T follicular helper cell (primary cell): ENCODE data around the gene NOTCH4.
"Not testable (repeated sequence)": the region's sequence is repeated elsewhere in the genome, so short reads cannot be mapped to it uniquely, and the experiment has no call there.

Experiments
- DNase-seq: peaks from one replicate; pipeline ENCODE4 v3.0.0-alpha.2; 2020; ENCODE audit warnings: low read depth

Gene NOTCH4

DNA sequence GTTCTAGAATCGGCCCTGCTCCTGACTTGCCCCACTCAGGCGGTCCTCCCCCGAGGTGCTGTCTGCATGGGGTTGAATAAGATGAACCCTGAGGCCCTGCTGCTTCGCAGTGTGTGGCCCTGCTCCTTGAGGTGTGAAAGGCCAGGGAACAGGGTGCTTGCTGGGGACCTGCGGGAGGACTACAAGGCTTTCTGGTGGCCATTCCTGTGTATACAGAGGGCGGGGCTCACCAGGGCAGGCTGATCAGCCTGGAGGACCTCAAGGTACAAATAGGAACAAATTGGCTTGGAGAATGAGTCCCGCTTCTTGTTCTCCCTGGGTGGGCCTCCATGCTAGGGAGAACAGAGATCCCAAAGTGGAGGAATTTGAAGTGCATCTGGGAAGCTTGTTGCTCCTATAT lies 5.7 kb downstream of the NOTCH4 start:
- no peak for DNase-seq

DNA sequence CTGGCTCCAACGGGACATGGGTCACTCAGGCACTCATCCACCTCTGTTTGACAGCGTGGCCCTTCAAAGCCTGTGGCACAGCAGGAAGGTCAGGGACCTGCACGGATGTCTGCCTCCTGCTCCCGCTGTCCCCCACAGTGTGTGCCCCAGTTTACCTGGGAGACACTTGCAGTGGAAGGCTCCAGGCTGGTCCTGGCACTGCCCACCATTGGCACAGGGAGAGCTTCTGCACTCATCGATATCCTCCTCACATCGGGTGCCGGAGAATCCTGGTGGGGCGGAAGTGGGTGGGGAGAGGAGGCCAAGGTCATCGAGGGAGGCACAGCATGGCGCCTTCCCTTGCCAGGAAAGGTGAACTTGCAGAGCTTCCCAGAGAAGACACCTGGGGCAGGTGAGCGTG lies 6.9 kb downstream of the NOTCH4 start:
- no peak for DNase-seq

DNA sequence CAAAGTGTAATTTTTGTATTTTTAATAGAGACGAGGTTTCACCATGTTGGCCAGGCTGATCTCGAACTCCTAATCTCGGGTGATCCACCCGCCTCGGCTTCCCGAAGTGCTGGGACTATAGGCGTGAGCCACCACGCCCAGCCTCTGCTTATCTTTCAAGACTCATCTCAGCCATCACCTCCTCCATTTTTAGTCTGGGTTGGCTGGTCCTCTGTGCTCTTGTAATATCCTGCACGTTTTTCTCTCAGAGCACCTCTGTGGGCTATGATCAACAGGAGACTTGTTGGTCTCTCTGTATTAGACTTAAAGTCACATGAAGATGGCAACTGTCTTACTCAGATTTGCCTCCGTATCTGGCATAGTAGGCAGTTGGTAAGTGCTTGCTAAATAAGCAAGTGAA lies 7.6 kb downstream of the NOTCH4 start:
- DNase-seq, result no peak

DNA sequence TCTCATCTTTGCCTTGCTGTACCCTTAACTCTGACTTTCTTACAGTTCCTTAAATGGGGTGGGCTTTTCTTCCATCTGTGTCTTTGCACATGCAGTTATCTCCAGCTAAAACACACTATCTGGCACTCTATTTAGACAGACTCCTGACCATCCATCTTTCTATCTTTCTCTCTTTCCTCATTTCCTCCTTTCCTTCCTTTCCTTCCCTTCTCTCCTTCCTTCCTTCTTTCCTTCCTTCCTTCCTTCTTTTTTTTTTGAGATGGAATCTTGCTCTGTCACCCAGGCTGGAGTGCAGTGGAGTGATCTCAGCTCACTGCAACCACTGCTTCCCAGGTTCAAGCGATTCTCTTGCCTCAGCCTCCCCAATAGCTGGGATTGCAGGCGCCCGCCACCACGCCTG lies 8.2 kb downstream of the NOTCH4 start:
- no peak for DNase-seq

DNA sequence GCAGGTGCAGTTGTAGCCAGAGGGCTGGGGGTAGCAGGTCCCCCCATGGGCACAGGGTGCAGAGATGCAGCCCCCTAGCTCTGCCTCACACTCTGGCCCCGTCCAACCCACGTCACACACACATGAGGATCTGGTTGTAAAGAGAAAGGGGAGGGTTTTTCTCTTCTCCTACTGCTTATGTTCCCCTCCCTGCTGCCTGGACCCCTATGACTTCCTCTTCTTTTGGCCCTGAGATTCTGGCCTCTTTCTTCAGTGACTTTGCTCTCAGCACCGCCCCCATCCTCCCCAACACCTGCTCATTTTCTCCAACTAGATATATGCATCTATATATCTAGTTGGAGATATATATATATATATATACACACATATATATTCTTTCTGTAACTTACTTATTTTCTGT lies 9.7 kb downstream of the NOTCH4 start:
- DNase-seq, result no peak

DNA sequence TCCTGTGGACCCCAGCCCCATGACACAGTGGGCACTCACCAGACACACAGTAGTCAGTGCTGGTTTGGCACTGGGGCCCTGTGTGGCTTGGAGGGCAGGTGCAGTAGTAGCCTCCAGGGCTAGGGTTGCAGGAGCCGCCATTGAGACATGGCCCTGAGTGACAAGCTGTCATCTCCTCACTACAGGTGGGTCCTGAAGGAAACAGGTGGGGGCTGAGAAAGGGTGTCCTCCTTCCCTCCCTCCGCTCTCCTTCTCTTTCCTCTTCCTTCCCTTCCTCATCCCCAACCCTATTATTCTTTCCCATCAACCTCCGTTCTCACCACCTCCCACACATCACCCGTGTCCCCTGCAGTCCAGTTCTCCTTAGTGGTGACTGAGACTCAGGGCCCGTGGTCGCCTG lies 10.2 kb downstream of the NOTCH4 start:
- no peak for DNase-seq

DNA sequence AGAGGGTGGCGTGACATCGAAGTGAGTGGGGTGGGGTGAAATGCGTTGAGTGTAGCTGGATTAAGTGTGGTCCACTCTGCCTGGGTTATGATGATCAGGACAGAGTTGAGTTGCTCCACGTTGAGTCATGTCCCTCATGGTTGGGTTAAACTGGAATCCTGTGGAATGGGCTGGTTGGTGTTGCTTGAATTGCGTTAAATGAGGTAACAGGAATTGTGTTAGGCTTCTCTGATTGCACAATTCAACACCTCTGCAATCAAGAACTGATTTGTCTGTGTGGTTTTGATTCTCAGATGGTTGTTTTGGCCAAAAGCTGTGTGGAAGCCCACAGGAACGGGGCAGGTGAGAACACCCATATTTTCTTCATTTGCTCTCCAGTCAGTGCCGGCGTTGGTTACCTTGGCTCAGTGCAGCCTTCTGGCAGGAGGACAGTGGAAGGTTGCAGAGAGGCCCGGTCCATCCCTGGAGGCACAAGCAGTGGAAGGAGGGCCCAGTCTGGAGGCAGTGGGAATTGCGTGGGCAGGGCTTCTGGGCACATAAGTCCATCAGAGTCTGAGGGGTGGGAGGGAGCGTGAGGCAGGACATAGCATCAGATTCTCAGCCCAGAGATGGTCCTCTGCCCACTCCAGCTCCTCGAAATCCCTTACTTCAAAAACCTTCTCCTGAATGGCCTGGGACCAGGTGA lies 11.6 kb downstream of the NOTCH4 start:
- DNase-seq, result no peak

DNA sequence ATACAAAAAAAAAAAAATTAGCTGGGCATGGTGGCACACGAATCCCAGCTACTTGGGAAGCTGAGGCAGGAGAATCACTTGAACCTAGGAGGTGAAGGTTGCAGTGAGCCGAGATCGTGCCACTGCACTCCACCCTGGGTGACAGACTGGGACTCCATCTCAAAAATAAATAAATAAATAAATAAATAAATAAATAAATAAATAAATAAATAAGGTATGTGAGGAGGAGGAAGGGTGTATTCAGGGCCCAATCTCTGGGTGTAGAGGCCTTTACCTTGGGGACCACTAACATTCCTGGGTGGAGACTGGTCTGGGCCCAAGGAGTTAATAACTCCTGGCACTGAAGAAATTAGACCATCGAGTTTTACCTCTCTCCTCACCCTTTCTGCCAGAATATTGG lies 12.4 kb downstream of the NOTCH4 start:
- not testable (repeated sequence) for DNase-seq

DNA sequence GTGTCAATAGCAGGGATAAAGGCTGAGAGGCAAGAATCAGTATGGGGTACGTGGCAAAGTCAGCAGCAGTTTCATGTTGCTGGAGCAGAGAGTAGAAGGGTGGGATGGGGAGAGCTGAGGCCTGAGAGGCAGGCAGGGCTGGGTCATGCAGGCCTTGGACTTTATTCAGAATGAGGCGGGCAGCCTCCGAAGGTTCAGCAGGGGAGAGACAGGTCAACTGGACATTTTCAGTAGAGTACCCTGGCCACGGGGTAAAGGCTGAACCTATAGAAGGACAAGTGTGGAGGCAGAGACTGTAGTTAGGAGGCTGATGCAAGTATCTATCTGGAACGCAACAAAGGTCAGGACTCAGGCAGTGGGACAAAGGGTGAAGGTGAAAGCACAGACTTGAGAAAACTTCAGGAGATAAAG lies 13.7 kb downstream of the NOTCH4 start:
- no peak for DNase-seq

DNA sequence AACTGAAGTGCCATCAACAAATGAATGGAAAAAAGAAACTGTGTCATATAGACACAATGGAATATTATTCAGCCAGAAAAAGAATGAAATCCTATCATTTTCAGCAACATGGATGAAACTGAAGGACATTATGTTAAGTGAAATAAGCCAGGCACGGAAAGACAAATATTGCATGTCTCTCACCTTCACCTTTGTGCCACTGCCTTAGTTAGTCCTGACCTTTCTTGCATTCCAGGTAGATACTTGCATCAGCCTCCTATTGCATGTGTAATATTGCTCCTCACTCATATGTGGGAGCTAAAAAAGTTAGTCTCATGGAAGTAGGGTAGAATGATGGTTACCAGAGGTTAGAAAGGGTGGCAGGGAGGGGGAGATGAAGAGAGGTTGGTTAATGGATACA lies 14.9 kb downstream of the NOTCH4 start:
- DNase-seq, result no peak

DNA sequence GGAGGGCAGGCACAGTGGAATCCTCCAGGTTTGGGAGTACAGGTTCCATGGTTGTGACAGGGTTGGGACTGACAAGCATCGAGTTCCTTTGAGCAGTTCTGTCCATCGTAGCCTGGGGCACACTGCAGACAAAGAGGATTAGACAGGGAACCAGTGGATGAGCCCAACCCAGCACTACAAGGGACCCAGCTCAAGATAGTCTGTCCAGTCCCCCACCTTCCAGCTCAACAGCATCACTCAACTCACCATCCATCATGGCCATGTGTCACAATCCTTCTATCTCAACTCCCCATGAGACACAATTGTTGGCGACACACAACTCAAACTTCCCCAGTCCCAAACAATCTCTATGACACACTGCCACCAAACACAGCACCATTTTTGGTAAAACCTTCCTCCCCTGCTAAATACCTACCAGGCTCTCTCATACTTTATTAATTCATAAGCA lies 19.6 kb downstream of the NOTCH4 start:
- no peak for DNase-seq

DNA sequence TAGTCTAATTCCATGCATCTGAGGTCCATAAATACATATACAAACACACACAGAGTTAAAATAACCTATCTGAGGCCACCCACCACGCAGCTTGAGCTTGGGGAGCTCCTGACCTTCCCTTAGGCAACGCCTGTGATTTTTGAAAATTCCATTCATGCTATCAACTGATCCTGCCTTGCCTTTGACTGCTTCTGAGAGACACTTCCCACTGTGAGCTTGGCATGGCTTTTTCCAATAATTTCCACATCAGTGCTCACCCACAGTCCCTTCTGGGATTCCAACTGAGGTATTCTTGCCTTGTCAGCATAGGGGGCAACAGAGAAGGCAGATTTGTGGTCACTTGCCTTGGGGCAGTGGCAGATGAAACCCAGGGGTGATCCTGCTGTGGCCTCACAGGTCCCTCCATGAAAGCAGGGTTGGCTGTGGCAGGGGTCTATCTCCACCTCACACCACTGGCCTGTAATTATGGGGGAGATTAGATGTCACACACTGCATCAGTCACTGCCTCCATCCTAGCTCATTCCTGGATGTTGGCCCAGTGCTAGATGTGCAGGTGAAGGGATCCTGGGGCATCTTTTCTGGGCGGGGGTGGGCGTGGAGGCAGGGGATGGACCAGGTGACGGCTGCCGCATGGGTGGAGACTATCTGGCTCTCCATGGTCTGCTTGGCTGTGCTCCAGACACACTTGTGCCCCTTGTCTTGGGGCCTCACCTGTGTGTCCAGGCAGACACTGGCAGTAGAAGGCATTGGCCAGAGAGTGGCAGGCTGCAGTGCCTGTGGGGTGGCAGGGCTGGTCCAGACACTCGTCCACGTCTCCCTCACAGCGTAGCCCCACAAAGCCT lies 20.2 kb downstream of the NOTCH4 start:
- DNase-seq, result no peak

DNA sequence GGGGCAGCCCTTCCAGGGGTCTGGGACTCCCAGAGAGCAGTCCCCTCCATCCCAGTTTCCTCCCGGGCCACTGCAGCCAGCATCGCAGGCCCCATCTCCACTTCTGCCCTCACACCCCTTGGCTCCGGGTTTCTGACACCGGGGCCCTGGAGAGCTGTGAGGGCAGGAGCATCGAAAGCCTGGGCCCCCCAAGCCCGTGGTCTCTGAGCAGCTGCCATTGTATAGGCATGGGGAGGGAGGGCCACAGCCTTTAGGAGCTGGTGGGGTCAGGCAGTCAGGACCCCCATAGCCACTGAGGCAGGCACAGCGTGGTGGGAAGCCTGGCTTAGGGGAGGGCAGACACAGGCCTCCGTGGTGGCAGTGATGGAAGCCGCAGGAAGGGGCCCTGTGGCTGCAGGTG lies 21.7 kb downstream of the NOTCH4 start:
- DNase-seq, result no peak

DNA sequence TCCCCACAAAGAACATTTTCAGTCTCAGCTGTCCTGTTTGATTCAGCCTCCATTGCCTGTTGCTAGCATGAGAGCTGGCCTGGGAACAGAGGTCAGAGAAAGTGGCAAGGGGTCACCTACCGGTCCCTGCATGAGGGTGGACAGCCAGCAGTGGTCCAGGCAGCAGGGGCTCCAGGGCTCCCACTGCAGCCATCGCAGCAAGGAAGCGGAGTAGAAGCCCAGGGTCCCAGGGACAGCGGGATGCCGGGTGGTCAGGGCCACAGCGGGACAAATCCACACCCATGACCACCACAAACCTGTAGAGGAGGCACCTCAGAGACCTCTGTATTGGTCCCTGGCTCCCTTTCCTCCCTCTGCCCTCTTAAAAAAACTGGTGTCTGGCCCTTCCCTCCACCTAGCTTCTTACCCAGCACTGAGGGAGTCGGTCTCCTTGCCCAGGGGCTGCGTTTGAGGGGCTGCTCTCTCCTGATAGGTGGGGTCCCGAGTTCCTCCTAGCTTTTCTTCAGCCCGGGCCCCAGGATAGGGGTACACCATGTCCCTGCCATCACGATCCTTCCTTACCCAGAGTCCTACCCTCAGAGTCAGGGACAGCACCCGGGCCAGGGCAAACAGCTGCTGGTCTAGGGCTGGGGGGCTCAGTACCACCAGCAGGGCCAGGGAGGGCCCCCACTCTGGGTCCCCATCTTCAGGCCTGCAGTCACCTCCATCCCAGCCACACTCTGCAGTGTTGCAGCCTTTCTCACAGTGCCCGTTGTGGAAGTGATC lies 23.0 kb downstream of the NOTCH4 start:
- no peak for DNase-seq

DNA sequence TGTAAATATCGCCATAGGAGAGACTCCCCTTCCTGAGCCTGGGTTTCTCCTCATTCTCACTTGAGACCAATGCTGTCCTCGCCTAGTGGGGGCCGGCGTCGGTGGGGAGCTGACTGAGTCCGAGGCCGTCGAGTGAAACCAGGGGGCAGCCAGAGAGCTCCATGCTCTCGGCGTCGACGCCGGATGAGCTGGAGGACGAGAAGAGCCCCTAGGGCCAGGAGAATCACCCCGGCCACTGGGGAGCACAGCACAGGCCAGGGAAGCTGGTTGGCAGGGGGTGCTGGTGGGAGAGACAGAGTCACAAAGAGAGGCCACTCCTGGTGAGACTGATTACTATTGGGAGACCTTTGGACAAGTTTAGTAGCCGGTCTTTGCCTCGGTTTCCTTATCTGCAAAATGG lies 25.0 kb downstream of the NOTCH4 start:
- no peak for DNase-seq

DNA sequence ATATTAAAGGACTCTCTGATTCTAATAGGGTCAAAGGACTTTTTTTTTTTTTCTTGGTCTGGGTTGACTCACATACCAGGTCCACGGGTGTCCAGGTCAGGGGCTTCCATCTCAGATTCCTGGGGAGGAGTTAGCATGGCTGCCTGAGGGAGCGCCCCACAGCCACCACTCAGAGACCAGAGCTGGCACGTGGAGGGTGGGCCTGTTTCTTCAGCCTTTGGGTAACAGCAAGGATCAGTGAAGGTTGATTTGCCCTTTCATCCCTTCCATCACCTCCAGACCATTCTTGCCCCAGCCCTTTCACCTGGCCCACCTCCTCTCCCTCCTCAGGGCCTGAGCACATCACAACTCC lies 25.5 kb downstream of the NOTCH4 start:
- DNase-seq, result no peak

DNA sequence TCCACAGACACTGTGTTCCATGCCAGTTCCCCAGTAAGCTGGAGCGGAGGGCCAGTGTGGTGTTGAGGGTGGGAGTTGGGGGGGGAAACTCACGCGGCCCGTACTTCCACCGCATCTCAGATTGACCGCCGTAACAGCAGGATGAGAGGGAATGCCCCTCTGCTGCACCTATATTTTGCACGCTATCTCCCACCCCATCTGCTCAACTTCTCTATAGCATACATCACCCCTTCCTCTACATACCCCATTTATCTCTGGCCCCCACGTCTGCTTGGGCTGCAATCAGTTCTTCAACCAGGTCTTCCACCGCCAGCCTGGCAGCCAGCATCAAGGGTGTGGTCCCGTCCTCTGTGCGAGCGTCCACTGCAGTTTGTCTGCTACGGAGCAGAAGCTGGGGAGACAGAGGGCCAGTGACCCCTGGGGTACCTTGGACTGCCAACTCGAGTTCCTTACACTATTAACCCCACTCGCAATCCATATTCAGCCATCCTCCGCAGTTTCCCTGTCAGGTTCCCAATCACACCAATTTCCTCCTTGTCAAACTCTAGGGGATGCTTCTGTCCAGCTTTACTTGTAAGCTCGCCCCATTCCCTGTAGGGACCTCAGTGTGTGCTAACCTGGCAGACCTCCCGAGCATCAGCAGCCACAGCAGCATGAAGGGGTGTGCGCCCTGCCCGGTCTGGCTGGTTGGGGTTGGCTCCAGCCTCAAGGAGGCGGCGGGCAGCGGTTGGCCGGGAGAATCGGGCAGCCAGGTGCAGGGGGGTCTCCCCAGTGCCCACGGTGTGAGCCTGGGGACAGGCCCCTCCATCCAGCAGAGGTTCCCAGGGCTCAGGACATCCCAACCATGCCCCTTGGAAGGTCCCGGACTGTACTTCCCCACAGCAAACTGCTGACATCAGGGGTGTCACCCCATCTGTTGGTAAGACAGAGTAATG lies 26.9 kb downstream of the NOTCH4 start:
- DNase-seq, result no peak

DNA sequence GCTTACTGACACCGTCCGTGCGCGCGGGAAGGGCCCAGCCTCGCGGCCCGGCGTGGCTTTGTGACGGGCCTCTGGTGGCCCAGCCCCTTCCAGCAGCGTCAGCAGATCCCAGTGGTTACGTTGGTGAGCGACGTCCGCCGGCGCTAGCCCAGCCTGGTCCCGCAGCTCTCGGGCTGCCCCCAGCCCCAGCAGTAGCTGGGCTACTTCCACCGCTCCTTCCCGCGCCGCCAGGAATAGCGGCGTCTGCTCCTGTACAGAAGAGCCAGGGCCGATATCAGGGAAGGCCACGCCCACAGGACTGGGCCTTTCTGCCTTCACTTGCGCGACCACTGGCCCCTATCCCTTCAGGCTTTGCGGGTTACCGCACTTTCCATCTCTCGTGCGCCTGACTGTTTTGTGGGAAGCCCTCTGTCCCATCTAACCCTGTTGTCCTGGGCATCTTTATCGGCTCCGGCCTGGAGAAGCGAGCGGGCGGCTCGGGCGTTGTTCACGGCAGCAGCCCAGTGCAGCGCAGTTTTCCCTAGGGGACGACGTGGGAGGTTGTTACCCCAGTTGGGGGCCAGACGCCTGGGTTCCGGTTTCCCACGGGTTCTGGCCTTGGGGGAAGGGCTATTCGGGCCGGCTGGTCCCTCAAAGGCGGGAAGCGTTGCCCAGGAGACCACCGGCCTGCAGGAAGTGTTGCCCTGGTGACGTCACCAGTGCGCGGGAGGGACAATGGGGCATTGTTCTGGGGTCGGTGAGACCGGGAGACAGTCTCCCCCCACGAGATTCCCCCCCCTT lies 27.8 kb downstream of the NOTCH4 start:
- peak; percentile 34 for DNase-seq

DNA sequence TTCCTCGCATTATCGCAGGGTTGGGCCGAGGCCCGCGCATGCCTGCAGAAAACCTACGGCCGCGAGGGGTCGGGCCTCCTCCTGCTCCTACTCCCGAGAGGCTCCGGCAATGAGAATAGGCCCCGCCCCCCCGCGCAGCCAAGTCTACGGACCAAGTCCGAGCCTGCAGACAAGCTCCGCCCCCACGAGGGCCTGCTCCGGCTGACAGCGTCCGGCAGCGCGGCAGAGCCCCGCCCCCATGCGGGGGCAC lies 28.3 kb downstream of the NOTCH4 start:
- DNase-seq, result peak; percentile 96

DNA sequence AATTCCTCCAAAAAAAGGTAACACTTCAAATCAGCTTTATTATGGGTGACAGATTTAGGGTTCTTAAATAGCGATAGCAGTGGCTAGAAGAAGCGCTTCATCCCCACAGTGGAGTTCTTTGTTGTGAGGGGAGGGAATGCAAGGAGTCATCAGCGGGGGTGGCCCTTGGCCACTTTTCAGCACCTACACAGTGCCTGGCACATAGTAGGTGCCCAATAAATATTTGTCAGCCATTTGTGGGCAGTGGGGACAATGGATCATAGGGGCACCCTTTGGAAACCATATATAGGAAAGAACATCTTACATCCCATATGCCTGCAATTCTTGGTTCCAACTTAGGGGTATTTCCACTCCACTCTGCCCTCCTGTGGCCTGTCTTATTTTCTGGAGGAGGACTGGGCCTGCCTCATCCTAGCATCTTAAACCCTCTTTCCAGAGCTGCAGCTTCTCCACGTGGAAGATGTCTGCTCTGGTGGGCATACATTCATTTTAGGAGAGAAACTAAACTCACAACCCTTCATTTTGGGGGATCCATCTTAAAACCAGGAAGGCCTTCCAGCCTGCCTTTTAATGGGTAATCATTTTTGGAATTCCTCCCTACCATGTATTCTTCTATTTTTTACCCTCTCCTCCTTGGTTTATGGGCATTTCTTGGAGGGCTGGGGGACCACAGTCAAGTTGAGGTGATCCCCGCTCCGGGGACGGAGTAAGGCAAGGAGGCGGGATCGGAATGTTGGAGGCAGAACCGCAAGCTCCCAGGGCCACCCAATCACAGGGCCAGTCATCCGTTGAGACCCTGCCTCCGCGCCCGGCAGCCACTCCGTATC lies 28.8 kb downstream of the NOTCH4 start:
- no peak for DNase-seq
